Measurements from ENCODE around the gene R3HDM2.

R3HDM2 gene

GRCh38 chr12:57461276-57461916 lies 30.6 kb upstream of the R3HDM2 start:
- Mint-ChIP-seq H3K4me3 (peak overlapping the region; percentile 85 to 86), H3K27me3 (no peaks in the 10 kb centered on the region), H3K9me3 (no peaks in the 10 kb centered on the region), H3K27ac (peak overlapping the region; percentile 86), H3K4me1 (peaks cover 51 to 65% of the 10 kb centered on the region in 2 donors), H3K36me3 (peaks cover 4 to 6% of the 10 kb centered on the region in 2 donors)
- ATAC-seq (replicated peaks) (no peak), DNase-seq (no peak)

- no peaks in the 10 kb centered on the region for H3K27me3 Mint-ChIP-seq
- DNase-seq, result no peak
- no peak for ATAC-seq (replicated peaks)
- H3K36me3 Mint-ChIP-seq, result peaks cover 2 to 3% of the 10 kb centered on the region in 2 donors
- peak overlapping the region; percentile 86 for H3K27ac Mint-ChIP-seq
- H3K4me3 Mint-ChIP-seq, result peak overlapping the region; percentile 85 to 86
- peaks cover 51 to 70% of the 10 kb centered on the region in 2 donors for H3K4me1 Mint-ChIP-seq
- no peaks in the 10 kb centered on the region for H3K9me3 Mint-ChIP-seq
Observed at GRCh38 chr12:57460841-57461275, 30.0 kb upstream of the R3HDM2 start.

- no peaks in the 10 kb centered on the region for H3K36me3 Mint-ChIP-seq
- peak overlapping the region; percentile 62 for H3K27ac Mint-ChIP-seq
- ATAC-seq (replicated peaks) (peak in 1 of 2 donors; percentile 5), DNase-seq (no peak)
- H3K27me3 Mint-ChIP-seq, result no peaks in the 10 kb centered on the region
- H3K4me3 Mint-ChIP-seq, result peak overlapping the region; percentile 85 to 86
- no peaks in the 10 kb centered on the region for H3K9me3 Mint-ChIP-seq
- peaks cover 53 to 75% of the 10 kb centered on the region in 2 donors for H3K4me1 Mint-ChIP-seq
Observed at GRCh38 chr12:57460468-57460784, 29.6 kb upstream of the R3HDM2 start.

- peaks cover 56 to 80% of the 10 kb centered on the region in 2 donors for H3K4me1 Mint-ChIP-seq
- H3K9me3 Mint-ChIP-seq, result no peaks in the 10 kb centered on the region
- ATAC-seq (replicated peaks), result no peak
- no peaks in the 10 kb centered on the region for H3K36me3 Mint-ChIP-seq
- H3K4me3 Mint-ChIP-seq, result peak within 1 kb of the TSS; percentile 85 to 96
- DNase-seq, result no peak
- H3K27ac Mint-ChIP-seq, result peak within 1 kb of the TSS; percentile 99
- no peaks in the 10 kb centered on the region for H3K27me3 Mint-ChIP-seq
Observed at GRCh38 chr12:57459750-57460467, 29.1 kb upstream of the R3HDM2 start, which contains the start of gene GLI1. GLI1 (plus strand) TSS chr12:57459785; CDS start chr12:57463692, 3,907 bp downstream.

DNA sequence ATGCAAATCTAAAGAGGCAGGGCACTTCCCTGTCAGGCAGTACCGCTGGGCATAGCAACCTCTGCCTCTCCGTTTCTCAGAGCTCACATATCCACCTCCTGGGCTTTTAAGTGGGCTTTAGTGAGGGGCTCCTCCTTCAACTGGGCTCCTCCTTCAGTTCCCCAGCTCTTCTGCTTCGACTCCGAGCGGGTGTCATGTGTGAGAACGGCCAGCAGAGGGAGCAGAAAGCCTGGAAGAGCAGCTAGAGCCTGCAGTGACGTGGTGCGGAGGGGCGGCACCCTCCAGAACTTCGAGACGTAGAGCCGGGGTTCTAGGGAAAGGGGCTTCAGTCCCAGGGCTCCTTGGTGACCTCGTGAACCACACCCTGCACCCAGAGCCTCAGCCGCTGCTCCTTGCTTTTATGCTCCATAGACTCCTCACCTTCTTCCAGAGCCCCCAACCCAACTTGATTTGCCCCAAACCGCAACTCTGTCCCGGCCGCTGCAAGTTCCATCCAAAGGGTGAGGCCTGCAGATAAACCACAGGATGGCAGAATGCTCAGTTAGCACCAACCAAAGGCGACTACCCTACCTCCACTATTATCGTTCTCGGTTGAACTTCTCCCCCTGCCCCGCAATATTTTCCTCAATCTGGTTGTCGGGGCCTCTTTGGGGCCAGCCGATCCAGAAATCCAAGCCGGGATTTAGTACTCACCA lies 28.4 kb upstream of the R3HDM2 start:
- Mint-ChIP-seq H3K27me3 (no peaks in the 10 kb centered on the region), H3K9me3 (no peaks in the 10 kb centered on the region), H3K27ac (peak overlapping the region; percentile 99), H3K36me3 (peaks cover 0 to 3% of the 10 kb centered on the region in 2 donors), H3K4me1 (peaks cover 56 to 86% of the 10 kb centered on the region in 2 donors), H3K4me3 (peak overlapping the region; percentile 85 to 96)
- peak; percentile 69 to 71 for ATAC-seq (replicated peaks)
- peak; percentile 94 for DNase-seq

GRCh38 chr12:57458665-57459054 lies 27.8 kb upstream of the R3HDM2 start:
- no peak for ATAC-seq (replicated peaks)
- Mint-ChIP-seq H3K36me3 (peaks cover 0 to 3% of the 10 kb centered on the region in 2 donors), H3K27ac (peak overlapping the region; percentile 99), H3K4me1 (peaks cover 53 to 83% of the 10 kb centered on the region in 2 donors), H3K4me3 (peak overlapping the region; percentile 85 to 96), H3K9me3 (no peaks in the 10 kb centered on the region), H3K27me3 (no peaks in the 10 kb centered on the region)
- DNase-seq, result no peak

- H3K27ac Mint-ChIP-seq, result peak overlapping the region; percentile 74
Observed at GRCh38 chr12:57456737-57457490, 26.1 kb upstream of the R3HDM2 start.

GRCh38 chr12:57456145-57456700 lies 25.4 kb upstream of the R3HDM2 start:
- ATAC-seq (replicated peaks), result peak; percentile 35

More at GRCh38 chr12:57456737-57457490, 26.1 kb upstream of the R3HDM2 start:
- peaks cover 54 to 83% of the 10 kb centered on the region in 2 donors for H3K4me1 Mint-ChIP-seq
- ATAC-seq (replicated peaks) (no peak), DNase-seq (no peak)
- no peaks in the 10 kb centered on the region for H3K9me3 Mint-ChIP-seq
- no peaks in the 10 kb centered on the region for H3K27me3 Mint-ChIP-seq
- H3K4me3 Mint-ChIP-seq, result peak overlapping the region in 1 of 2 donors; percentile 46
- H3K36me3 Mint-ChIP-seq, result peaks cover 0 to 8% of the 10 kb centered on the region in 2 donors

GRCh38 chr12:57455374-57456144 lies 24.7 kb upstream of the R3HDM2 start:
- Mint-ChIP-seq H3K27ac (peak overlapping the region; percentile 81), H3K4me3 (peak overlapping the region; percentile 90), H3K27me3 (no peaks in the 10 kb centered on the region), H3K4me1 (peaks cover 54 to 83% of the 10 kb centered on the region in 2 donors), H3K9me3 (peaks cover 0 to under 1% of the 10 kb centered on the region in 2 donors), H3K36me3 (peaks cover under 1 to 14% of the 10 kb centered on the region in 2 donors)
- peak in 1 of 2 donors; percentile 3 for ATAC-seq (replicated peaks)
- no peak for DNase-seq

More at GRCh38 chr12:57456145-57456700, 25.4 kb upstream of the R3HDM2 start:
- Mint-ChIP-seq H3K27me3 (no peaks in the 10 kb centered on the region), H3K9me3 (no peaks in the 10 kb centered on the region), H3K4me1 (peaks cover 52 to 83% of the 10 kb centered on the region in 2 donors), H3K4me3 (peak overlapping the region; percentile 90), H3K27ac (peak overlapping the region; percentile 81), H3K36me3 (peaks cover 0 to 8% of the 10 kb centered on the region in 2 donors)
- peak; percentile 65 for DNase-seq

DNA sequence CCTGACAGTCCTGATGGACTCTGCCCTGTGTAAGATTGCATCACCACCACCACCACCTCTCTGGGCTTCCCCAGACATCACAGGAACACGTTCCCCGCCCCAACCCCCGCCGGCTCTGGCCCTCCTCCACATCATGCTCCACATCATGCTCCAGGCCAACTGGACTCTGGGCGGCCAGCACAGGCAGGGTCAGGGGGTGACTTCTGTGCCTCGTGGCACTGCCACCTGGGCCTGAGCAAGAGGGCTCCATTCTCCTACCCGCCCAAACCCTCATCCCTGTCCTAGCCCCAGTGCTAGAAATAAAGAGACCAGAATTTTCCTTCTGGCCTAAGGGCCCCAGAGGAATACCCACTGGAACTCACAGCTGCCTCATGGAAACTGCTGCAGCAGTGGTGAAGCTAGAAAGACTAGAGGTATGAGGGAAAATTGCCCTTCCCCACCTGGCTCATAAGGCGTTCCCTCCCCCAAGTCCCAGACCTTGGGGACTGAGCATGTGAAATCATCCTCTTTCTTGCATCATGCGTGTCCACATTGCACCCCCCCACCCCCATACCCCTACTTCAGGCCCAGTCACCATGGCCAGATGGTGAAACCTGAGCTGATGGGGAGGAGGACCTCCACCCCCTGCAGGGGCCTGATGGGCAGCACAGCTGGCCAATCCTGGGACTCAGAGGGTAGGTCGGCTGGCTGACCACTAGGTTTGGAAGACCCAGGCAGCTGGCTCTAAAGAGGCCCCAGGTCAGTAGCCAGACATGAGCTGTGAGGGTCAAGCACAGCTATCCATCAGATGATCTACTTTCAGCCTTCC lies 23.9 kb upstream of the R3HDM2 start, which contains the start of gene INHBE:
Gene INHBE, plus strand, starts transcription at position 742 of the 808 bp plus-strand sequence. CDS start 230 bp downstream, outside the sequence.
- H3K27me3 Mint-ChIP-seq, result no peaks in the 10 kb centered on the region
- no peak for ATAC-seq (replicated peaks)
- H3K9me3 Mint-ChIP-seq, result peaks cover 0 to 4% of the 10 kb centered on the region in 2 donors
- peaks cover 56 to 83% of the 10 kb centered on the region in 2 donors for H3K4me1 Mint-ChIP-seq
- DNase-seq, result no peak
- H3K27ac Mint-ChIP-seq, result peak within 1 kb of the TSS; percentile 81
- peak within 1 kb of the TSS; percentile 90 for H3K4me3 Mint-ChIP-seq
- H3K36me3 Mint-ChIP-seq, result peaks cover 6 to 19% of the 10 kb centered on the region in 2 donors

DNA sequence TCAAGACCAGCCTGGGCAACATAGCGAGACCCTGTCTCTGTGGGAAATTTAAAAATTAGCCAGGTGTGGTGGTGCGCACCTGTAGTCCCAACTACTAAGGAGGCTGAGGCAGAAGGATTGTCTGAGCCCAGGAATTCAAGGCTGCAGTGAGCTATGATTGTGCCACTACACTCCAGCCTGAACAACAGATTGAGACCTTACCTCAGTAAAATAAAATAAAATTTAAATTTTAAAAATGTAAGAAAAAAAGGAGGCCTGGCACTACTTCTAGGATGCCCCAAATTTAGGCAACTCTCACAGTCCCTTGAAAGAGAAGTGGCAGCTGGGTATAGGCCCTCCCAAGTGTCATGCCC lies 23.3 kb upstream of the R3HDM2 start:
- DNase-seq (no peak), ATAC-seq (replicated peaks) (no peak)
- peak overlapping the region; percentile 17 for H3K27ac Mint-ChIP-seq

DNA sequence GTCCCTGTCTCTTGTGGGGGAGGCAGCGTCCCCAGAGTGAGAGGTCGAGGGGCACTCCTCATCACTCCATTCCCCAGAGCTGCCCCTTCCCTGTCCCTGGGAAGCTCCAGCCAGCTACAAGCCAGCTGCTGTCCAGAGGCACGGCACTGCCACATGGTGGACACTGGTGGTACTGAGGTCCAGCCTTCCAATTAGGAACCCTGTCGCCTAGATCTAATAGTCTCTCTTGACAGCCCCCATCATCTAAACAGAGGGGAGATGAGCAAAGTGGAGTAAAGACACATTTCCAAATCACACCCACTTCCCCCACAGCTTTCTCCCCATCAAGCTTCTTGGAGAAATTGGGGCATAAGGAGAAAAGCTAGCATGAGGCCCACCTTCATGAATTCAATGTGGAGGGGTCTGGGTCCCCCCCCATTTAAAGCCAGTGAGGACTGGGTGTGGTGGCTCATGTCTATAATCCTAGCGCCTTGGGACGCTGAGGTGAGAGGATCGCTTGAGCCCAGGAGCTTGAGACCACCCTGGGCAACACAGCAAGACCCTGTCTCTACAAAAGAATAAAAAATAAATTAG lies 22.2 kb upstream of the R3HDM2 start:
- DNase-seq (peak; percentile 68), ATAC-seq (replicated peaks) (peak; percentile 35 to 47)
- Mint-ChIP-seq H3K27ac (peak overlapping the region; percentile 92), H3K9me3 (peaks cover 0 to 4% of the 10 kb centered on the region in 2 donors), H3K4me1 (peaks cover 42 to 65% of the 10 kb centered on the region in 2 donors), H3K36me3 (peaks cover 7 to 22% of the 10 kb centered on the region in 2 donors), H3K4me3 (peak overlapping the region; percentile 66 to 80), H3K27me3 (no peaks in the 10 kb centered on the region)

More for the DNA sequence above, 23.3 kb upstream of the R3HDM2 start:
- peaks cover 51 to 77% of the 10 kb centered on the region in 2 donors for H3K4me1 Mint-ChIP-seq
- H3K36me3 Mint-ChIP-seq, result peaks cover 7 to 20% of the 10 kb centered on the region in 2 donors
- H3K4me3 Mint-ChIP-seq, result peak overlapping the region; percentile 90
- peaks cover 0 to 4% of the 10 kb centered on the region in 2 donors for H3K9me3 Mint-ChIP-seq
- H3K27me3 Mint-ChIP-seq, result no peaks in the 10 kb centered on the region
